Lung (tissue), 12 donors: ENCODE data around the gene APC2. TPM values are rescaled to one million over a fixed set of nuclear protein-coding genes. Genes with fewer than 3 reads are reported as not detected.
A peak's percentile ranks its signal among the peaks of the same experiment; 100 is the strongest.

ENCODE experiments used
- ATAC-seq: fragments of 200-7000 bp; cut with Tn5 transposase; one replicate; pipeline ENCODE4 v1.9.1; 2020; ENCODE audit warnings: moderate number of reproducible peaks; ENCODE audit not compliant: insufficient read depth, low FRiP score
- DNase-seq, 3 donors: peaks; one replicate each; pipeline ENCODE4 v3.0.0-alpha.2; 2013 to 2017
- H3K27ac ChIP-seq, 2 donors: one replicate each; pipeline ENCODE4 v1.5.1; 2013; ENCODE audit warnings: mild to moderate bottlenecking in 2 of 2, moderate library complexity in 2 of 2, control low read depth in 1 of 2, inconsistent platforms in 1 of 2, low read depth in 1 of 2, low read length in 1 of 2
- H3K27me3 ChIP-seq, 3 donors: one replicate each; pipeline ENCODE4 v1.5.1; 2013; ENCODE audit warnings: low read length in 2 of 3; ENCODE audit not compliant: control insufficient read depth in 3 of 3, insufficient read depth in 3 of 3
- H3K36me3 ChIP-seq, 4 donors: one replicate each; pipeline ENCODE4 v1.5.1; 2013; ENCODE audit warnings: low read length in 4 of 4, mild to moderate bottlenecking in 1 of 4, moderate library complexity in 1 of 4; ENCODE audit not compliant: control insufficient read depth in 4 of 4, insufficient read depth in 4 of 4
- H3K4me1 ChIP-seq, 5 donors: one replicate each; pipeline ENCODE4 v1.5.1; 2013; ENCODE audit warnings: low read length in 5 of 5, mild to moderate bottlenecking in 2 of 5, moderate library complexity in 1 of 5; ENCODE audit not compliant: control insufficient read depth in 5 of 5, insufficient read depth in 5 of 5
- H3K4me3 ChIP-seq: one replicate; pipeline ENCODE4 v1.5.1; 2013; ENCODE audit warnings: mild to moderate bottlenecking, control low read depth, moderate library complexity
- H3K9ac ChIP-seq, 2 donors: one replicate each; pipeline ENCODE4 v1.5.1; 2013; ENCODE audit warnings: low read length in 2 of 2, control low read depth in 1 of 2; ENCODE audit not compliant: insufficient read depth in 1 of 2
- H3K9me3 ChIP-seq, 4 donors: one replicate each; pipeline ENCODE4 v1.5.1; 2013; ENCODE audit warnings: low read length in 3 of 4, mild to moderate bottlenecking in 1 of 4, moderate library complexity in 1 of 4; ENCODE audit not compliant: control insufficient read depth in 4 of 4, insufficient read depth in 3 of 4
- CTCF ChIP-seq: IDR thresholded peaks from 2 replicates; pipeline ENCODE4 v1.5.1; 2012; ENCODE audit warnings: mild to moderate bottlenecking; ENCODE audit errors: control extremely low read depth, extremely low read depth
- WGBS, 2 donors: extraction: QIAGEN DNeasy Blood & Tissue Kit; methylation state at CpG; one replicate each; pipeline ENCODE4 v1.1.7; 2013; 5-methylcytosine and 5-hydroxymethylcytosine counted together
- polyA plus RNA-seq, 2 donors: library from polyadenylated mRNA; stranded (reverse); fragments of 200-250 nt; gene quantifications; one replicate each; pipeline ENCODE4 v1.2.1, GENCODE V29; 2013
- total RNA-seq, 2 donors: library from RNA; depleted of rRNA in 1 of 2; stranded (reverse); fragments of >200 nt in 1 of 2; gene quantifications; one replicate each; pipeline ENCODE4 v1.2.1, GENCODE V29; 2014 to 2021
- donor health status: control.
- donor health status: control.
- donor health status: Bipolar disorder and iron deficiency.
- donor health status: healthy.
- donor health status: DM: yes; HTN: yes; CAD: no.

APC2 gene
- total and polyA plus RNA-seq, 4 donors: 0.01 to 0.37 (median 0.10) TPM

DNA sequence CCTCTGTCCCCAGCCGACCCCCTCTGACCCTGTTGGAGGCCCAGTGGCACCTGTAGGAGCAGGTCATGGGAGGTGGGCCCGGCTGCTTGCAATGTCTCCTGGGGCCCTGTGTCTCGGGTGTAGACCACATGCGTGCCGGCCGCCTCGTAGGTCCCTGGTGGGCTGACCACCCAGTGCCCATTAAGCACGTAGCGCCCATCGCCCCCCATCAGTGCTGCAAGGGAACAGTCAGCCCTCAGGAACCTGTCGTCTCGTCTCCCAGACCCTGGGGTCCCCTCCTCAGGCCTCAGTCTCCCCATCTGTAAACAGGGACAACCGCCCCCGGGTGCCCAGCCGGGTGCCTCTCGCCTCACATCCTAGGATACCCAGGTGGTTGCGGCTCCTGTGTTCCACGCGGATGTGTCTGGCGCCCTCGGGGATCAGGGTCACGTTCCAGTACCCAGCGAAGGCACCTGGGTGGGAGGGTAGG, 57.3 kb downstream of the APC2 start:
- no peaks in the 10 kb centered on the region for H3K36me3 ChIP-seq
- WGBS, 2 donors: 66 to 78% methylated on average over 23 of the region's 23 CpGs
- no peak for ATAC-seq
- H3K27me3 ChIP-seq: peaks cover 0 to 44% (median 38%) of the 10 kb centered on the region in 3 donors
- H3K9ac ChIP-seq: no peak overlapping the region
- no peak overlapping the region for H3K27ac ChIP-seq
- no peak for DNase-seq
- H3K9me3 ChIP-seq: peaks cover 0 to 8% (median 0%) of the 10 kb centered on the region in 4 donors
- peaks cover 0 to 7% (median 6%) of the 10 kb centered on the region in 5 donors for H3K4me1 ChIP-seq
- no peak for TF ChIP-seq CTCF
- no peak overlapping the region for H3K4me3 ChIP-seq

GRCh38 chr19:1507763-1508506, 58.0 kb downstream of the APC2 start:
- H3K27ac ChIP-seq: peak overlapping the region; percentile 68 to 83
- peaks cover 0 to 7% (median 5%) of the 10 kb centered on the region in 5 donors for H3K4me1 ChIP-seq
- H3K4me3 ChIP-seq: peak overlapping the region; percentile 21
- ATAC-seq (peak; percentile 89), DNase-seq (peak; percentile 93 to 96 (median 94))
- H3K9me3 ChIP-seq: peaks cover 0 to 8% (median 0%) of the 10 kb centered on the region in 4 donors
- WGBS, 2 donors: 1 to 3% methylated on average over 35 to 46 of the region's 46 CpGs
- H3K9ac ChIP-seq: no peak overlapping the region
- no peaks in the 10 kb centered on the region for H3K36me3 ChIP-seq
- peaks cover 0 to 44% (median 38%) of the 10 kb centered on the region in 3 donors for H3K27me3 ChIP-seq
- peak; percentile 10 for TF ChIP-seq CTCF

- H3K9ac ChIP-seq: no peak overlapping the region
- no peaks in the 10 kb centered on the region for H3K36me3 ChIP-seq
- peak overlapping the region in 1 of 2 donors; percentile 62 for H3K27ac ChIP-seq
- H3K9me3 ChIP-seq: peaks cover 0 to 8% (median 0%) of the 10 kb centered on the region in 4 donors
- H3K4me1 ChIP-seq: peaks cover 0 to 5% (median 0%) of the 10 kb centered on the region in 5 donors
- DNase-seq (no peak), ATAC-seq (no peak)
- no peak for TF ChIP-seq CTCF
- WGBS, 2 donors: 29 to 37% methylated on average over 12 of the region's 12 CpGs
- peak overlapping the region; percentile 21 for H3K4me3 ChIP-seq
- peaks cover 0 to 38% (median 32%) of the 10 kb centered on the region in 3 donors for H3K27me3 ChIP-seq
These were observed 58.6 kb downstream of the APC2 start for GRCh38 chr19:1508507-1508856.
